ENCODE data around the gene MBOAT1.

Gene MBOAT1

DNA sequence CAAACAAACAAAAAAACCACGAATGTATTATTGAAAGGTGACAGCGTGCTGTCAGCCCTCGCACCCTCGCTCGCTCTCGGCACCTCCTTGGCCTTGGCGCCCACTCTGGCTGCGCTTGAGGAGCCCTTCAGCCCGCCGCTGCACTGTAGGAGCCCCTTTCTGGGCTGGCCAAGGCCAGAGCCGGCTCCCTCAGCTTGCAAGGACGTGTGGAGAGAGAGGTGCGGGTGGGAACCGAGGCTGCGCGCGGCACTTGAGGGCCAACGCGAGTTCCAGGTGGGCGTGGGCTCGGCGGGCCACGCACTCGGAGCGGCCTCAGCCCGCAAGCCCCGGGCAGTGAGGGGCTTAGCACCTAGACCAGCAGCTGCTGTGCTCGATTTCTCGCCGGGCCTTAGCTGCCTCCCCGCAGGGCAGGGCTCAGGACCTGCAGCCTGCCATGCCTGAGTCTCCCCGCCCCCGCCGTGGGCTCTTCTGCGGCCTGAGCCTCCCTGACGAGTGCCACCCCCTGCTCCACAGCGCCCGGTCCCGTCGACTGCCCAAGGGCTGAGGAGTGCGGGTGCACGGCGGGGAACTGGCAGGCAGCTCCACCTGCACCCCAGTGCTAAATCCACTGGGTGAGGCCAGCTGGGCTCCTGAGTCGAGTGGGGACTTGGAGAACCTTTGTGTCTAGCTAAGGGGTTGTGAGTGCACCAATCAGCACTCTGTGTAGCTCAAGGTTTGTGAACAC lies 20.9 kb upstream of the MBOAT1 start:
- no peak for DNase-seq

DNA sequence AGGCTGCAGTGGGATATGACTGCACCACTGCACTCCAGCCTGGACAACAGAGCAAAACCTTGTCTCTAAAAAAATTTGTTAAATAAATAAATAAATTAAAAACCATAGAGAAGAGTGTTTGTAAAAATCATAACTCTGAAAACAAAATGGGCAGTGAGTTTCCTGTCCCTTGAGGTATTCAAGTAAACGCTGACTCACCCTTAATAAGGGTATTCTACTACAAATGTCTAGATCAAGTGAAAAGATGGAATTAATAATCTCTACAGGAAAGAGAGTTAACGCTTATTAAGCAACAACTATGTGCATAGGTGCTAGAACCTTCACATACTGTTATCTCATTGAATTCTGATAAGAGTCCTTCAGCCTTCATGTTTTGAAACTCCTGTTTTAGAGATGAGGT lies 19.9 kb upstream of the MBOAT1 start:
- no peak for DNase-seq

DNA sequence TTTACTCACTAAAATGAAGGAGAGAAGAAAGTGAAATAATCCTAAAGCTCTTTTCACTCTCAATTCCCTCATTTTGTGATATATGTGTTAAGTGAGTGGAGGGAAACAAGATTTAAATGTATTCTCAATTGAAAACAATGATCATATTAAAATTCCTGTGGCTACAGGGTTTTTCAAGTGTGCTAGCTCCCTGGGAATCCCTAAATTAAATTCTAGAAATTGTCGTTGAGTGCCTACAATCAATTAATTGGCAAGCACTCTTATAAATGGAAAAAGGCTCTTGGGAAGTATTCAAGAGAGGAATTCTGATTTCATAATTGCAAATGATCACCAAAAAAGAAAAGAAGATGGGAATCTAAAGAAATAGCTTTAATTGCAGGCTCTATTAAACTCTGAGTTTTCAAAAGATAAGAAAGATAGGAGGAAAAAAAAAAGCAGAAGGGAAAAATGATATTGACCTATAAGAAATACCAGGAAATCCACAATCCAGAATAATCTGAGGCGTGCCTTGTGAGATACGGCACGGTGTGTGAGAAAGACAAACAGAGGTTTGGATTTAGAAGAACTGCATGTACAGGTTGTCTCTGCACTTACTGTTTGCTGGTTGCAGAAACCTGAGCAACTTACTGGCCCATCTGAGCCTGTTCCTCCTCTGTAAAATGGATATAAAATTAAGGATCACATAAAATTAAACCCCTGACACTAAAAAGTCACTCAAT lies 18.3 kb upstream of the MBOAT1 start:
- no peak for DNase-seq

DNA sequence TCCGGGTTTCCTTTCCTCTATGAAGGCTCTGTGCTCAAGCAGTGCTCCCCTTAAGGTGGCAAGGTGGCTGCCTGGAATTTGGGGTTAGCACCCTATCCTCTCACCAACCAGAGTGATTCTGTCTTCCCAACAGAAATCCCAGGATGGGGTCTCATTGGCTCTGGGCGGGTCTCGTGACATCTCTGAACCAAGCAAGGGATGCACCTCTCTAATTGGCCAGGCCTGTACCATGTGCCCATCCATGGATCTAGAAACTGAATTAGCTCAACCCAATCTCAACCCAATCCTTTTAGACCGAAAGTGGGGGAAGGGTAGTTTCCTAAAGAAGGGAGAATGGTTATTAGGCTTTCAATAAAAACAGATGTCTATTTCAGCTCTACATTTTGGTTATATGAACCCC lies 17.6 kb upstream of the MBOAT1 start:
- DNase-seq: no peak

DNA sequence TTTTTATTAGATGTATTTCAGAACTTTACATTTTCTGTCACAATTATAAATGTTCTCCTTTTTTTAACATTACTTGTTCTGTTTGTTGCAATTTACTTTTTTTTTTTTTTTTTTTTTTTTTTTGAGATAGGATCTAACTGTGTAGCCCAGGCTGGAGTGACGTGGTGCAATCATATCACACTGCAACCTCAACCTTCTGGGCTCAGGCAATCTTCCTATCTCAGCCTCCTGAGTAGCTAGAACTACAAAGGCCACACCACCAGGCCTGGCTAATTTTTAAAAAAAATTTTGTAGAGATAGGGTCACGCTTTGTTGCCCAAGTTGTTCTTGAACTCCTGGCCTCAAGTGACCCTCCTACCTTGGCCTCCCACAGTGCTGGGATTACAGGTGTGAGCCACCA lies 15.1 kb upstream of the MBOAT1 start:
- no peak for DNase-seq

DNA sequence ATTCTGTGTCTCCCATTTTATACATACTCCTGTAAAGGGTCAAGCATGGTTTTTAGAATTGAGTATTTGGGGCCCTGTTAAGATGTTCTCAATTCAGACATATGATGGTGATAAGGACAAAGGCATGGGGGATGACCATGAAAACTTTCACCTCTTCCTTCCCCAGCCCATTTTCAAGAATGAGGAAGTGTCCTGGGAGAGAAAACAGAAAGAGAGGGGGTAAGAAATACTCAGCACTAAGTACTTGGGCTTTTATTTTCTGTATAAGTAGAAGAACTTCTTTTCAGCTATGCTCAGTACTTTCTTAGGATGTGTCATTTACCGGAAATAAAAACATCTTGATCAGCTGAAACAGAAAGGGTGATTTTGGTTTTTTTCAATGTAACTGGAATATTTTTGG lies 10.9 kb upstream of the MBOAT1 start:
- no peak for DNase-seq

DNA sequence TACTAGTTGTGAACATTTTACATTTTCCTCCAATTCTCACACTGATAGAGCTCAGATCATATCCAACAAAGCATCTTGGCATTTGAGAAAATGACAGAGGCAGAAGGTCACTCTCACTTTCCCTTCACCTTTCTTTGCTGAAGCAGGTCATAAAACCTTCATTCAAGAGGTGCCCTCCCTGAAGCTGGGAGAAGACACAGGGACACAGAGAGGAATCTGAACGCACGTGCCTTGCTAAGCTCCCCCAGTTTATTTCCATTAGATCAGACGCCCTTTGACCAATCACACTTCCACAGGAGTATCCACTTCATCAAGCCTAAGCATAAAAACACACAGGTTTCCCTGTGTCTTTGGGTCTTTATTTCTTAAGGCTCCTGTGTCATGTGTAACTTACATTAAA lies 9.2 kb upstream of the MBOAT1 start:
- DNase-seq: no peak

DNA sequence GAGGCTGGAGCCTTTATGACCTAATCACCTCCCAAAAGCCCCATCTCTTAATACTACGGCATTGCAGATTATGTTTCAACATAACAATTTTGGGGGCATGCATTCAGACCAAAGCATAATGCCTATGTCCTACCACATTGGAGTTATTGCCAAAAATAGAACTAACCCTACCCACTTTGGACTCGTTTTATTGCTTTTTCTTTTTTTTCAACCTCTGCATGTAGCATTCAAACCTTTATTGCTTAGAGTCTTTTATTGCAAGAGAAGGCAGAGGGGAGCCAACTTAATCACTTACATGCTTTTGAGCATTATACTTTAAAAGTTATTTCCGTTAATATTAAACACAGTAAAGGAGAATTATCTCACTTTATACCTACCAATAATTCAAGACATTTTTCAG lies 8.1 kb upstream of the MBOAT1 start:
- no peak for DNase-seq

- no peak for DNase-seq
These were observed 5.6 kb upstream of the MBOAT1 start for GRCh38 chr6:20217891-20218290.

DNA sequence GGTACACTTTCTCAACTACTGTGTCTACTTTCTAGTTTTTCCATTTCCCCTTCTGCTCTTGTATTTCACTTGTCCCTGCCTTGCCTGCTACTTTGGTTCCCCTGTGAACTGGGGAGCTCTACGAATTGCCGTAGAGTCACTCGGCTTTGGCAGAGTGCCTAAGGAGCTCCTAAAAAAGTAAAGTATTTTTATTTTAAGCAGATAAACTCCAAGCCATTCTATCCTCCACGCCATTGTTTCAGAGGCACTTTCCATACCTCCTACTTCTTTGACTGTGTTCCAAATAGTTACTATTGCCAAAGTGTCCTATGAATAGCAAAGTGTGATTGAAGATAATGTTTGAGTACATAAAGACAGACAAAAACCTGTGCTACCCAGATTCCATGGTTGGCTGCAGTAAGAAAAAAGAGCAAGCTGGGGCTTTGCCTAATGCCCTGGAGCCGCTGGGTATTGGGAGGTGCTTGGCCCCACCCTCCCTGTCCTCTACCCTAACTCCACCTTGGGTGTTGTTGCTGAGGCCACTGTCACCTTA lies 5.1 kb upstream of the MBOAT1 start:
- DNase-seq: no peak

DNA sequence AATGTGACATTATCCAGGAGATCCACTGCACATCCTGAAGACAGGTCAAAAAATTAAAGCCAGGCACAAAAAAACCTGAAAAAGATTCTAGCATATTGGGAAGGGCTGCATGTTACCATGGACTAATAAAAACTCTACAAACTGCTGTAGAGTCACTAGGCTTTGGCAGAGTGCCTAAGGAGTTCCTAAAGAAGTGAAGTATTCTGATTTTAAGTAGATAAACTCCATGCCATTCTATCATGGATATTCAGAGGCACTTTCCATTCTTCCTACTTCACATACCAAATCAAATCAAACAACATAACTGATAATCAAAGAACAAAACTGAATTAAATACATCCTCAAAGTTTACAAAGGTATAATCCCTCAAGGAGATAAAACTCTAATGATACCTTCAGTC lies 3.0 kb upstream of the MBOAT1 start:
- no peak for DNase-seq

- DNase-seq: no peak
These were observed 1.1 kb upstream of the MBOAT1 start for GRCh38 chr6:20213271-20213798.

GRCh38 chr6:20211941-20212391 lies 303 bp downstream of the MBOAT1 start:
- DNase-seq: peak; percentile 37

DNA sequence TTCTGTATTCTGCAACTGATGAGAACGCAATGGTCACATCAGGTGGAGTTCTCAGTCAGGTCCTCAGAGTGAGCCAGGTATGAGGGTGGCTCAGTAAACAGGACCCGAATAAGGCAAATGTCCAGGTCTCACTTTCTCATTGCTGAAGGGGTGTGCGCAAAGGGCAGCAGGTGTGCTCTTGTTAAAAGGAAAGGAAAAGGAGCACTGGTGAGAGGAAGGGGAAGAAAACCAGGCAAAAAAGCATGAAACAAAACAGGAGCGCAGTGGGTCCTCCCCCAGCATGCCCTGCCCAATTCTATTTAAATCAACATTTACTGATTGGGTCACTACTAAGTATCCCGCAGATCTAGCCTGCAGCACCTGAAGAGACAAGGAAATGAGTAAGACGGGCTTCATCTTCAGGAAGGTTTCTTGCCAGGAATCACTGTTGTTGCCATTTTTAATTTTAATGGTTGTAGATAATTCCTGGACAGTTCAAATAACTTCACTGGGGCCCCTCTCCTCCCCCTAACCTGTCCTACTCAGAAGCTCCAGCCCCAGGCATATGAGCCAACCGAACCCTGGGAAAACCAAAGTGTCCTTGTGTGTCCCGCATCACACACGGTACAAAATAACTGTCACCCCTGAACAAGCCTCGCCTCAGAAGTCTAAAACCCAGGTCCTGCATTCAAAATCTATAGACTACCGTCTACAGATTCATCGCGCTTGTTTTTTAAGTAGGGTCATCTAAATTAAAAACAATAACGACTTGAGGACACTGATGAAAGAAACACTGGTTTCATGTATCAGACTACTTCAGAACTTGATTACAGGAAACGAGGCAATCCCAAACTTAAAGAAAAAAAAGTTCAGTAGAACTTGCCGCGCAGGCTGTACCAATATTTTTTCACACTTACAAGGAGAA lies 980 bp downstream of the MBOAT1 start:
- no peak for DNase-seq

GRCh38 chr6:20210158-20210557 lies 2.1 kb downstream of the MBOAT1 start:
- no peak for DNase-seq

DNA sequence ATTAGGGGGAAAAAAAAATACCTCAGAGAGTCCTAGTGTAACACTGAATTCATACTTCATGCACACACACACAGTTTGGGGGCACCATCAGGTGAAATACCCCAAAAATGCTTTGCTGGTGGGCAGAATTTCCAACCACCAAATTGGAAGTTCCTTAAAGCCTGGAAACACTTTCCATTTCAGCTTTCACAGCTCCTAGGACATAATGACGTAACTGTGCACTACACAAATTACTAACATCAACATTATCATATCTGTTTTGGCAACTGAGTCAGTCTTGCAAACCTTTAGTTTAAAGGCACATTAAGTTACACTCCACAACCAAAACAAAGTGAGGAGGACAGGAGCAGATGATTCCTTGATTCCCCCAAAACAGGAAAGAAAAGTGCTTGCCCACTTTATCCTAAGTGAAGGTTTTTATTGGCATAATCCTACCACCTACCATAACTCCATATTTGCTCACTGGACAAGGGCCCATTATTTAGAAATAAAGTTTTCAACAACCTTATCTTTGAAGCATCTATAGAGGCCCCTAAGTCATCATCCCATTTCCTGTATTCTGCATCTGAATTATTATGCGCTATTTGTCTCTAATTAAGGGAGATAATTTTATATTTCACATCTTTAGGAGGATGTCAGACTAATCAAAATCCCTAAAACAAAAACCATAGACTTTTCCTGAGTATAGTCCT lies 3.4 kb downstream of the MBOAT1 start:
- no peak for DNase-seq

- no peak for DNase-seq
These were observed 5.2 kb downstream of the MBOAT1 start for GRCh38 chr6:20207088-20207418.

DNA sequence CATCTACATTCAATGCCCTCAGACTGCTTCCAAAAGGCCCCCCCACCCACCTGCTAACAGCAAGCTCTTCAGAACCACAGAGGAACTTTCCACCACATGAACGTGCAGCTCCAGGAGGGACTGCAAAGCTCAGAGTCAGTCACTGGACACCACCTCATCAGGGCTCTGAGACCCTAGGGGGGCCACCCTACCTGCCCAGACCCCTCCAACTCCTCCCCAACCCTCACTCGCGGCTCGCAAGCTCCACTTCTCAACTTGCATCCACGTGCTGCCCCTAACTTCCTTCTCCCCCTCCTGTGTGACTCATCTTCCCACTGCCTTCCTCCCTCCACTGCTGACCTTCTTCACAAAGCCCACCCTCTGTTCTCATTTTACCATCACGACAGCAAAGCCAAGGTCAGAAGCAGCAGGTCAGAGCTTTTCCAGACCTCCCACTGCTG lies 6.5 kb downstream of the MBOAT1 start:
- DNase-seq: no peak

DNA sequence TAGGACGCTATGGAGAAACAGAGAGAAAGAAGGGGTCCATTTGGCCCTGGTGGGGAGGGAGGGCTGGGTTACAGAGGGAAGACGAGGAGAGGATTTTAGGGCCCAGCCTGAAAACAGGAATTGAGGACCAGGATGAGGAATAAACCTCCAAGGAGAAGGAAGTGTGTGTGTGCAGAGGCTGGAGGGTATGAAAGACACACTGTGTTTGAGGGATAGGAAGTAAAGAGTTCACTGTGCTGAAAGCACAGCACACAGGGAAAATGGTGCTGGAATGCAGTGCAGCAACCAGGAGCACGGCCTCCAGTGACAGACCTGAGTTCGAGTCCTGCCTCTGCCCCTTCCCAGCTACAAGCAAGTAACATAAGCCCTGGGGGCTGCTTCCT lies 7.8 kb downstream of the MBOAT1 start:
- DNase-seq: no peak

DNA sequence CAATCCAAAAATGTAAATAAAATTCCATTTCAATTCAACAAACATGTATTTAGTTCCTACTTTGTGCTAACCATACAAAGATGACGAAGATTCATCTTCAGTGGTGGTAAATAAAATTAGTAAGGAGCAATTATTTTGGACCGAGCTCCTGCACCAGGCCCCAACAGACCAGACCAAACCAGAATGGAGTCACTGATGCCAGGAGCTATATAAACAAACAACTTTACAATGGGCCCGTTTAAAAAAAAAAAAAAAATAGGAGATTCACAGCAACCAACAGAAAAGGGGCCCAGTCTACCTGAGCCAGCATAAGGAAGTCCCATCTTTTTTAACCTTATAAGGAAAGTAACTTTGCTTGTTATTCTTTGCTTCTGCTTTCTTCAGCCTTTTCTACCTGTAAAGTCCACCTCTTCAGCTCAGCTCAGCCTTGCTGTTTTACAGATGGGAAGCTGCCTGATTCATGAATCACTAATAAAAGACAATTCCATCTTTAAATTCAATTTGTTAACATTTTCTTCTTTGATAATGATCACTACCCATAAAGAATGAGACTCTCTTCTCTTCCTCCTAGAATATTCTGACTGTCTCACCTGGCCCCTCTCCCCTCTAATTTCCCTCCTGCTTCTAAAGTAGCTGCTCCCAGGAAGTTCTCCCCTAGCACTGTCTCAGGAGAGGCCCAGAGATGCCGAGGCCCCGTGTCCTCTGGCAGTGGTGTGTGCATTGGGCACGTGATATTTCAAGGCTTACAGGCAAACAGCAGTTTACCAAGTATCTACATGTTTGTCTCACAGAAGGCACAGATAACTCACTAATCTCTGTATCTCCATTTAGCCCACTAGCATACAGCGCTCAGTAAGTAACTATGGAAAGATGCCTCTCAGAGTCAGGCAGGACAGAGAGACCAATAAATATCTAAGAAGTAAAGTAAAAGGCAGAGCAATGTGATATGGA lies 8.4 kb downstream of the MBOAT1 start:
- no peak for DNase-seq

GRCh38 chr6:20202699-20203302 lies 9.5 kb downstream of the MBOAT1 start:
- DNase-seq: no peak
